Measurements from ENCODE around the gene CCNH. TPM values are rescaled to one million over a fixed set of nuclear protein-coding genes. Genes with fewer than 3 reads are reported as not detected.

CCNH gene
- total RNA-seq, 1 experiment from 2014 or later = 64.3 TPM

GRCh38 chr5:87401626-87402025 lies 11.1 kb downstream of the CCNH start:
- CTCF ChIA-PET = no interaction called here
- DNase-seq (ENCODE audit: low spot score) = no peak
- POLR2A ChIA-PET (ENCODE audit: low non-redundant PET) = interaction anchor here (0.5 kb wide), 1 partner anchor 10 kb away, joined by 3 read pairs; no protein-coding TSS in a partner anchor
- Histone ChIP-seq H3K4me3 (ENCODE audit: low read depth, low read length, poor library complexity, severe bottlenecking) (no peak overlapping the region), H3K27ac (ENCODE audit: low read depth, low read length, poor library complexity, severe bottlenecking) (no peak overlapping the region), H3K27me3 (replicated peaks; ENCODE audit: insufficient read depth, low read depth, low read length, poor library complexity) (no peaks in the 10 kb centered on the region), H3K4me1 (ENCODE audit: insufficient read depth, low read length, poor library complexity, severe bottlenecking) (peaks cover 15% of the 10 kb centered on the region), H3K9me3 (ENCODE audit: low read depth, low read length, poor library complexity, severe bottlenecking) (no peaks in the 10 kb centered on the region), H3K36me3 (ENCODE audit: insufficient read depth, low read length, poor library complexity, severe bottlenecking) (peaks cover 88% of the 10 kb centered on the region)
- intact Hi-C loops (cut with micrococcal nuclease; ENCODE audit: unreplicated experiment) = loop anchor here (5.0 kb wide), 3 partner anchors 384 to 519 kb away; no protein-coding TSS in a partner anchor
- BruUV-seq (replicated peaks) = no TSS peak
- TF ChIP-seq EZH2 (IDR thresholded peaks at IDR 0.05; ENCODE audit: borderline replicate concordance, low read depth, low read length, poor library complexity, severe bottlenecking) (no peak), CTCF (conservative IDR thresholded peaks at IDR 0.05; ENCODE audit: low read depth, low read length) (no peak)

GRCh38 chr5:87400305-87400899 lies 12.3 kb downstream of the CCNH start:
- BruUV-seq (replicated peaks) = no TSS peak
- DNase-seq (ENCODE audit: low spot score) = peak; percentile 69
- CTCF ChIA-PET = interaction anchor here (0.5 to 1.0 kb wide), 5 partner anchors 71 to 873 kb away, joined by 3 to 4 read pairs (median 3); no protein-coding TSS in a partner anchor
- intact Hi-C loops (cut with micrococcal nuclease; ENCODE audit: unreplicated experiment) = loop anchor here (5.0 kb wide), 3 partner anchors 383 to 518 kb away; no protein-coding TSS in a partner anchor
- Histone ChIP-seq H3K27me3 (replicated peaks; ENCODE audit: insufficient read depth, low read depth, low read length, poor library complexity) (no peaks in the 10 kb centered on the region), H3K4me3 (ENCODE audit: low read depth, low read length, poor library complexity, severe bottlenecking) (no peak overlapping the region), H3K4me1 (ENCODE audit: insufficient read depth, low read length, poor library complexity, severe bottlenecking) (peaks cover 15% of the 10 kb centered on the region), H3K27ac (ENCODE audit: low read depth, low read length, poor library complexity, severe bottlenecking) (no peak overlapping the region), H3K9me3 (ENCODE audit: low read depth, low read length, poor library complexity, severe bottlenecking) (no peaks in the 10 kb centered on the region), H3K36me3 (ENCODE audit: insufficient read depth, low read length, poor library complexity, severe bottlenecking) (peaks cover 84% of the 10 kb centered on the region)
- TF ChIP-seq EZH2 (IDR thresholded peaks at IDR 0.05; ENCODE audit: borderline replicate concordance, low read depth, low read length, poor library complexity, severe bottlenecking) = no peak
- TF ChIP-seq CTCF (conservative IDR thresholded peaks at IDR 0.05; ENCODE audit: low read depth, low read length) = peak; percentile 66
- POLR2A ChIA-PET (ENCODE audit: low non-redundant PET) = no interaction called here

- no peak overlapping the region for H3K4me3 ChIP-seq (ENCODE audit: low read depth, low read length, poor library complexity, severe bottlenecking)
- H3K9me3 ChIP-seq (ENCODE audit: low read depth, low read length, poor library complexity, severe bottlenecking) = no peaks in the 10 kb centered on the region
- BruUV-seq (replicated peaks) = no TSS peak
- peak overlapping the region; percentile 25 for H3K27ac ChIP-seq (ENCODE audit: low read depth, low read length, poor library complexity, severe bottlenecking)
- intact Hi-C loops (cut with micrococcal nuclease; ENCODE audit: unreplicated experiment) = loop anchor here (2.0 to 5.0 kb wide), 4 partner anchors 329 to 517 kb away; no protein-coding TSS in a partner anchor
- ChIA-PET POLR2A (ENCODE audit: low non-redundant PET) (no interaction called here), CTCF (interaction anchor here (0.5 to 1.0 kb wide), 2 partner anchors 329 to 331 kb away, joined by 3 to 4 read pairs; no protein-coding TSS in a partner anchor)
- peaks cover 86% of the 10 kb centered on the region for H3K36me3 ChIP-seq (ENCODE audit: insufficient read depth, low read length, poor library complexity, severe bottlenecking)
- DNase-seq (ENCODE audit: low spot score) = no peak
- TF ChIP-seq EZH2 (IDR thresholded peaks at IDR 0.05; ENCODE audit: borderline replicate concordance, low read depth, low read length, poor library complexity, severe bottlenecking) (no peak), CTCF (conservative IDR thresholded peaks at IDR 0.05; ENCODE audit: low read depth, low read length) (no peak)
- no peaks in the 10 kb centered on the region for H3K27me3 ChIP-seq (replicated peaks; ENCODE audit: insufficient read depth, low read depth, low read length, poor library complexity)
- peaks cover 15% of the 10 kb centered on the region for H3K4me1 ChIP-seq (ENCODE audit: insufficient read depth, low read length, poor library complexity, severe bottlenecking)
These were observed 13.0 kb downstream of the CCNH start for GRCh38 chr5:87399720-87400119.
